H1 (cell line): ENCODE measurements around the gene CCDC82. TPM values are rescaled to one million over a fixed set of nuclear protein-coding genes. Genes with fewer than 3 reads are reported as not detected.

ENCODE experiments used
- GTF2F1 ChIP-seq: IDR thresholded peaks from 2 replicates; pipeline ENCODE4 v1.6.1; 2012; ENCODE audit warnings: low read depth, low read length, improper control_type of control experiment, borderline replicate concordance
- KDM4A ChIP-seq: IDR thresholded peaks from one replicate; pipeline ENCODE4 v1.7.1; 2012; ENCODE audit warnings: low read depth, mild to moderate bottlenecking, moderate library complexity, low read length, inconsistent platforms; ENCODE audit not compliant: severe bottlenecking
- POU5F1 ChIP-seq: IDR thresholded peaks from 2 replicates; pipeline ENCODE4 v1.6.1; 2011; ENCODE audit warnings: low read depth, mild to moderate bottlenecking, low read length, moderate library complexity
- RFX5 ChIP-seq: IDR thresholded peaks from 2 replicates; pipeline ENCODE4 v1.6.1; 2011; ENCODE audit warnings: low read depth, low read length, improper control_type of control experiment, borderline replicate concordance
- RNF2 ChIP-seq: fragments of 200-900, 300-1000 bp; sonication (generic); IDR thresholded peaks from 2 replicates; pipeline ENCODE4 v1.7.1; 2016; ENCODE audit warnings: borderline replicate concordance, low read depth, mild to moderate bottlenecking, antibody characterized with exemption, low read length; ENCODE audit not compliant: poor library complexity, severe bottlenecking; ENCODE audit errors: missing control alignments
- polyA plus RNA-seq, 7 experiments: library from polyadenylated mRNA; depleted of rRNA in 3 of 7; stranded (reverse) in 5 of 7; unstranded in 2 of 7; fragments of >200 nt in 5 of 7; fragments of 200-250 nt in 2 of 7; gene quantifications; 1 replicate in 5 of 7; 2 replicates in 1 of 7; 4 replicates in 1 of 7; pipeline versions ENCODE4 v1.2.1 to v1.2.3, GENCODE V29; 2011 to 2013; ENCODE audit warnings: missing spikeins in 2 of 7, mixed read lengths in 2 of 7
- total RNA-seq: library from RNA; stranded (reverse); fragmentation: NEBNext Ultra II Directional; extraction: Animal tissue kit (Norgen Biotek cat#: 25700); gene quantifications from 2 replicates; pipeline ENCODE4 v1.2.1, GENCODE V29; 2021

CCDC82 gene
- total and polyA plus RNA-seq, 2 of the 8 experiments (the other 6 are each of a cell fraction or from before 2014, with no cell fraction given): 6.0 to 15.2 TPM

- TF ChIP-seq GTF2F1: no peak
- TF ChIP-seq RNF2: no peak
- no peak for TF ChIP-seq POU5F1
- TF ChIP-seq KDM4A: no peak
- no peak for TF ChIP-seq RFX5
These were observed 66.1 kb downstream of the CCDC82 start (continued) for GRCh38 chr11:96323642-96323985.
